Measurements from ENCODE around the gene SGSM1. TPM values are rescaled to one million over a fixed set of nuclear protein-coding genes. Genes with fewer than 3 reads are reported as not detected.

SGSM1 gene
- total RNA-seq, 1 donor from 2014 or later, result 0.75 TPM

- Mint-ChIP-seq H3K4me3 (no peak overlapping the region), H3K4me1 (no peaks in the 10 kb centered on the region), H3K27ac (ENCODE audit: unreplicated experiment) (peak overlapping the region; percentile 29), H3K9me3 (no peaks in the 10 kb centered on the region), H3K36me3 (ENCODE audit: low read depth) (no peaks in the 10 kb centered on the region), H3K27me3 (ENCODE audit: low read depth) (peaks cover 11% of the 10 kb centered on the region)
- TF ChIP-seq CTCF (conservative IDR thresholded peaks at IDR 0.05), result no peak
- DNase-seq (ENCODE audit: low read depth, low spot score), result no peak
Observed at GRCh38 chr22:24824915-24825314, 18.9 kb downstream of the SGSM1 start.

GRCh38 chr22:24826710-24827285 lies 20.8 kb downstream of the SGSM1 start:
- DNase-seq (ENCODE audit: low read depth, low spot score), result no peak
- TF ChIP-seq CTCF (conservative IDR thresholded peaks at IDR 0.05), result no peak
- peaks cover 18% of the 10 kb centered on the region for H3K27me3 Mint-ChIP-seq (ENCODE audit: low read depth)
- no peak overlapping the region for H3K27ac Mint-ChIP-seq (ENCODE audit: unreplicated experiment)
- no peaks in the 10 kb centered on the region for H3K36me3 Mint-ChIP-seq (ENCODE audit: low read depth)
- no peaks in the 10 kb centered on the region for H3K4me1 Mint-ChIP-seq
- no peaks in the 10 kb centered on the region for H3K9me3 Mint-ChIP-seq
- no peak overlapping the region for H3K4me3 Mint-ChIP-seq

- Mint-ChIP-seq H3K9me3 (no peaks in the 10 kb centered on the region), H3K4me3 (no peak overlapping the region), H3K36me3 (ENCODE audit: low read depth) (no peaks in the 10 kb centered on the region), H3K27ac (ENCODE audit: unreplicated experiment) (no peak overlapping the region), H3K4me1 (no peaks in the 10 kb centered on the region), H3K27me3 (ENCODE audit: low read depth) (peaks cover 18% of the 10 kb centered on the region)
- TF ChIP-seq CTCF (conservative IDR thresholded peaks at IDR 0.05), result no peak
- no peak for DNase-seq (ENCODE audit: low read depth, low spot score)
Observed at GRCh38 chr22:24827296-24827695, 21.3 kb downstream of the SGSM1 start.

- no peak for TF ChIP-seq CTCF (conservative IDR thresholded peaks at IDR 0.05)
- H3K4me1 Mint-ChIP-seq, result no peaks in the 10 kb centered on the region
- H3K27ac Mint-ChIP-seq (ENCODE audit: unreplicated experiment), result no peak overlapping the region
- peaks cover 9% of the 10 kb centered on the region for H3K27me3 Mint-ChIP-seq (ENCODE audit: low read depth)
- peaks cover 2% of the 10 kb centered on the region for H3K9me3 Mint-ChIP-seq
- no peak for DNase-seq (ENCODE audit: low read depth, low spot score)
- H3K36me3 Mint-ChIP-seq (ENCODE audit: low read depth), result no peaks in the 10 kb centered on the region
- H3K4me3 Mint-ChIP-seq, result no peak overlapping the region
Observed at GRCh38 chr22:24830205-24830979, 24.4 kb downstream of the SGSM1 start.

GRCh38 chr22:24831687-24832086 lies 25.7 kb downstream of the SGSM1 start:
- H3K4me1 Mint-ChIP-seq, result no peaks in the 10 kb centered on the region
- H3K36me3 Mint-ChIP-seq (ENCODE audit: low read depth), result no peaks in the 10 kb centered on the region
- TF ChIP-seq CTCF (conservative IDR thresholded peaks at IDR 0.05), result no peak
- H3K9me3 Mint-ChIP-seq, result peaks cover 3% of the 10 kb centered on the region
- H3K27me3 Mint-ChIP-seq (ENCODE audit: low read depth), result peaks cover 7% of the 10 kb centered on the region
- no peak overlapping the region for H3K4me3 Mint-ChIP-seq
- DNase-seq (ENCODE audit: low read depth, low spot score), result no peak
- H3K27ac Mint-ChIP-seq (ENCODE audit: unreplicated experiment), result no peak overlapping the region
